Progenitor cell of endocrine pancreas (in vitro differentiated cells): ENCODE results near the gene FKBP1B. TPM values are rescaled to one million over a fixed set of nuclear protein-coding genes. Genes with fewer than 3 reads are reported as not detected.

Experiments used
- DNase-seq: peaks from one replicate; pipeline ENCODE4 v3.0.0; 2021; ENCODE audit warnings: low spot score; ENCODE audit not compliant: unreplicated experiment
- H3K27ac Mint-ChIP-seq: 2 replicates; pipeline ENCODE4 v1.8.0; 2021; ENCODE audit warnings: mild to moderate bottlenecking, moderate library complexity, mixed read lengths
- H3K27me3 Mint-ChIP-seq: 2 replicates; pipeline ENCODE4 v1.8.0; 2021; ENCODE audit warnings: mixed read lengths
- H3K36me3 Mint-ChIP-seq: 2 replicates; pipeline ENCODE4 v1.8.0; 2022; ENCODE audit warnings: mixed read lengths; ENCODE audit not compliant: insufficient read depth
- H3K4me1 Mint-ChIP-seq: 2 replicates; pipeline ENCODE4 v1.8.0; 2021; ENCODE audit warnings: low read depth, mixed read lengths
- H3K4me3 Mint-ChIP-seq: 2 replicates; pipeline ENCODE4 v1.8.0; 2021; ENCODE audit warnings: low read depth, mild to moderate bottlenecking, moderate library complexity, mixed read lengths
- H3K9me3 Mint-ChIP-seq: 2 replicates; pipeline ENCODE4 v1.8.0; 2021; ENCODE audit warnings: low read depth, mixed read lengths
- CTCF ChIP-seq: fragments of 200-600 bp; sonication (generic); IDR thresholded peaks from one replicate; pipeline ENCODE4 v1.5.0; 2021; ENCODE audit warnings: antibody characterized with exemption, mild to moderate bottlenecking; ENCODE audit not compliant: unreplicated experiment
- total RNA-seq: library from RNA; stranded (reverse); gene quantifications from 2 replicates; pipeline ENCODE4 v1.2.1, GENCODE V29; 2021

The FKBP1B gene
- total RNA-seq, 1 donor from 2014 or later: 33.7 TPM

GRCh38 chr2:24110660-24111303 lies 61.2 kb downstream of the FKBP1B start:
- DNase-seq: no peak
- Mint-ChIP-seq H3K27me3 (no peaks in the 10 kb centered on the region), H3K9me3 (peaks cover 27% of the 10 kb centered on the region), H3K36me3 (peaks cover 6% of the 10 kb centered on the region), H3K4me1 (peaks cover 3% of the 10 kb centered on the region), H3K27ac (no peak overlapping the region), H3K4me3 (no peak overlapping the region)
- no peak for TF ChIP-seq CTCF

GRCh38 chr2:24111407-24111901 lies 61.9 kb downstream of the FKBP1B start:
- Mint-ChIP-seq H3K27ac (no peak overlapping the region), H3K27me3 (no peaks in the 10 kb centered on the region), H3K36me3 (peaks cover 4% of the 10 kb centered on the region), H3K4me1 (peaks cover 3% of the 10 kb centered on the region), H3K4me3 (no peak overlapping the region), H3K9me3 (peaks cover 25% of the 10 kb centered on the region)
- DNase-seq: no peak
- TF ChIP-seq CTCF: no peak

Other genes starting within 250 kb of the FKBP1B start
- 34.8 and 38.3 TPM in 2 replicates for gene ATAD2B, start 122.6 kb upstream of the FKBP1B start, total RNA-seq
- 23.7 and 24.1 TPM in 2 replicates for gene UBXN2A, start 109.3 kb upstream of the FKBP1B start, total RNA-seq
- 0.40 and 1.2 TPM in 2 replicates for gene MFSD2B, start 39.7 kb upstream of the FKBP1B start, total RNA-seq
- gene WDCP, start 2.4 kb upstream of the FKBP1B start, total RNA-seq: 22.4 and 23.7 TPM in 2 replicates
- gene SF3B6, start 26.6 kb downstream of the FKBP1B start, total RNA-seq: 93.3 and 101 TPM in 2 replicates
- gene TP53I3, start 35.1 kb downstream of the FKBP1B start, total RNA-seq: 64.4 and 67.8 TPM in 2 replicates
- 0.55 and 1.1 TPM in 2 replicates for gene PFN4, start 73.6 kb downstream of the FKBP1B start, total RNA-seq
- 25.4 and 27.5 TPM in 2 replicates for gene FAM228B, start 73.7 kb downstream of the FKBP1B start, total RNA-seq
- 0.31 and 0.80 TPM in 2 replicates for gene FAM228A, start 125.3 kb downstream of the FKBP1B start, total RNA-seq